Activated T-cell treated with anti-CD3 and anti-CD28 coated beads, Interleukin-2, amount 50 U/mL, for 72 hours (primary cell): ENCODE results near the gene SMYD3. TPM values are rescaled to one million over a fixed set of nuclear protein-coding genes. Genes with fewer than 3 reads are reported as not detected.

ENCODE experiments used
- ATAC-seq, 2 donors: fragments of 150-1000 bp; cut with Tn5 transposase; replicated peaks in 1 of 2; 2 replicates each; pipeline ENCODE4 v1.10.0; 2021; ENCODE audit warnings: moderate library complexity in 2 of 2, mild to moderate bottlenecking in 1 of 2
- DNase-seq, 2 donors: peaks; one replicate each; pipeline ENCODE4 v3.0.0; 2021 to 2022; ENCODE audit warnings: mixed read lengths in 1 of 2
- H3K27ac Mint-ChIP-seq: one replicate; pipeline ENCODE4 v1.8.0; 2022; ENCODE audit warnings: mild to moderate bottlenecking, moderate library complexity, mixed read lengths
- H3K27me3 Mint-ChIP-seq: one replicate; pipeline ENCODE4 v1.8.0; 2022; ENCODE audit warnings: low read depth, mixed read lengths
- H3K36me3 Mint-ChIP-seq, 2 donors: one replicate each; pipeline ENCODE4 v1.8.0; 2022; ENCODE audit warnings: mixed read lengths in 2 of 2, mild to moderate bottlenecking in 1 of 2; ENCODE audit not compliant: insufficient read depth in 2 of 2
- H3K4me1 Mint-ChIP-seq: one replicate; pipeline ENCODE4 v1.8.0; 2022; ENCODE audit warnings: low read depth, mixed read lengths
- H3K4me3 Mint-ChIP-seq, 2 donors: one replicate each; pipeline ENCODE4 v1.8.0; 2022; ENCODE audit warnings: mild to moderate bottlenecking in 2 of 2, mixed read lengths in 2 of 2, moderate library complexity in 2 of 2
- H3K9me3 Mint-ChIP-seq, 2 donors: one replicate each; pipeline ENCODE4 v1.8.0; 2022; ENCODE audit warnings: mixed read lengths in 2 of 2
- total RNA-seq, 2 donors: library from RNA; stranded (reverse); gene quantifications; one replicate each; pipeline ENCODE4 v1.2.3, GENCODE V29; 2022

The SMYD3 gene
- total RNA-seq, 2 donors from 2014 or later: 19.1 to 21.0 TPM

- Mint-ChIP-seq H3K4me1 (no peaks in the 10 kb centered on the region), H3K27me3 (no peaks in the 10 kb centered on the region), H3K9me3 (peaks cover 3 to 7% of the 10 kb centered on the region in 2 donors), H3K27ac (no peak overlapping the region), H3K36me3 (peaks cover 0 to 8% of the 10 kb centered on the region in 2 donors), H3K4me3 (no peak overlapping the region)
- ATAC-seq: no peak
- no peak for DNase-seq
Observed at GRCh38 chr1:246245541-246245940, 261.5 kb downstream of the SMYD3 start.

DNA sequence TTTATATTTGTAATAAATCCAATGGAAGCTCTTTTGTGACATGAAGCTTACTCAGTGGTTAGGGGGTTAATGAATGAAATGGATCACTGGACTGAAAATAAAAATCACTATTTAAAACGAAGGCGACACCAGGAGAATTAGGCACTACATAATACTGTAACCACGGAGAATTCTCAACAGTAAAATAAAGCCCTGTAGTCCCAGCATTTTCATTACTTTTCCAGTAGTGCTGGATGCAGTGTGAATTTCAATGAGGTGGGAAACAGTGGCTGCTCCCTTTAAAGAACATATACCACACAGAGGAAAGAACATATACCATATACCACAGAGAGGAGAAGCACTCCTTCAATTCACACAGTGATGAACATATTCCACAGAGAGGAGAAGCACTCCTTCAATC lies 275.0 kb downstream of the SMYD3 start:
- no peaks in the 10 kb centered on the region for H3K9me3 Mint-ChIP-seq
- ATAC-seq (no peak), DNase-seq (no peak)
- H3K4me3 Mint-ChIP-seq: no peak overlapping the region
- H3K36me3 Mint-ChIP-seq: peaks cover 0 to 1% of the 10 kb centered on the region in 2 donors
- no peaks in the 10 kb centered on the region for H3K4me1 Mint-ChIP-seq
- no peaks in the 10 kb centered on the region for H3K27me3 Mint-ChIP-seq
- H3K27ac Mint-ChIP-seq: no peak overlapping the region

DNA sequence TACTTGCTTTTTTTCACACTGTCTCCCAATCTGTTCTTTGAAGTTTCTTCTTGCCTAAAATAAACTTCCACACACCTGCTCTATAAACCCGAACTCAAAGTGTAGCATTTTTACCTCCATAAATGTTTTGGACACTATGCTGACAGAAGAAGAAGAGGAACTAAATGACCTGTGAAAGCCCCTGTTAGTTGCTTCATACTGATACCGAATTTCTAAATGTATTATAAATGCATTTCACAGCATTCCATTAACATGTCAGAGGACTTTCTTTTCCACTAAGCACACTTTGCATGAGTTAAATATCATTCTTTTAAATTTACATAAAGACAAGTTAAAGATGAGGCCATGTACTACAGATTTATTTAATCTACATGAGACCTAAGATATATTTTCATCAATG lies 281.0 kb downstream of the SMYD3 start:
- H3K9me3 Mint-ChIP-seq: no peaks in the 10 kb centered on the region
- no peaks in the 10 kb centered on the region for H3K27me3 Mint-ChIP-seq
- no peak for ATAC-seq
- DNase-seq: no peak
- H3K36me3 Mint-ChIP-seq: peaks cover 0 to 3% of the 10 kb centered on the region in 2 donors
- no peaks in the 10 kb centered on the region for H3K4me1 Mint-ChIP-seq
- H3K4me3 Mint-ChIP-seq: no peak overlapping the region
- no peak overlapping the region for H3K27ac Mint-ChIP-seq

DNA sequence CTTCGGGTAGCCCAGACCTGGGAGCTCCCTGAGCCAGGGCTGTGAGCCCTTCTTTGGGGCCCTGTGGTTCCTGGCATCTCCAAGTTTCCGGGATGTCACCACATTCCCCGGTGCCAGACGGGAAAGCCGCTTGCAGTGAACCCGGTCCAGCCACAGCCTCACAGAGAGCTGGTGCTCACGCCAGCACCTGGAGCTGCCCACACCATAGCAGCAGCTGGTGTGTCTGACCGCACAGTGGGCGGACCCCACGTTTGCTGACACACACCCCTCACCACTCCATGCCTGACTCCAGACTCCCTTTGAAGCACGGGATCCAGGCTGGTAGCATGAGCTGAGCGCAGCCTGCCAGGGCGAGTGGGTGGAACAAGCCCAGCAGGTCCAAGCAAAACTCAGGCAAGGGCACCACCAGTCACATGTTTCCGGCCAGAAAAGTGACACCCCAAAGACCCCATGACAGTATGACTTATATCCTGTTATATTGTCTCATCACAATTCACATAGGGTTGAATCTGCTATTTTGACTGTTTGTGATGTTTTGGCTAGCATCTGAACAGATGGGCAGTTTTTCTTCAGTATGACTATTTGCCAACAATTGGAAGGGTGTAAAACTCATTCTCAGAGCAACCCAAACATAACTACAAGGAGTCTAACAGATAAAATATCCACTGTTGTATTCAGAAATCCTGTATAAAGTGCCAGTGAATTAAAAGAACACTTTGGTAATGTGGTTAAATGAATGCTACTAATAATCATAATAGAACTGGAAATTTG lies 285.4 kb downstream of the SMYD3 start:
- DNase-seq: no peak

GRCh38 chr1:246220495-246221065 lies 286.5 kb downstream of the SMYD3 start:
- ATAC-seq (no peak), DNase-seq (no peak)
- Mint-ChIP-seq H3K9me3 (no peaks in the 10 kb centered on the region), H3K27ac (no peak overlapping the region), H3K4me3 (no peak overlapping the region), H3K4me1 (no peaks in the 10 kb centered on the region), H3K27me3 (no peaks in the 10 kb centered on the region), H3K36me3 (peaks cover 0 to 2% of the 10 kb centered on the region in 2 donors)

More for the DNA sequence above, 285.4 kb downstream of the SMYD3 start:
- ATAC-seq: no peak
- no peaks in the 10 kb centered on the region for H3K9me3 Mint-ChIP-seq
- H3K27ac Mint-ChIP-seq: no peak overlapping the region
- H3K4me3 Mint-ChIP-seq: no peak overlapping the region
- H3K36me3 Mint-ChIP-seq: peaks cover 0 to 2% of the 10 kb centered on the region in 2 donors
- H3K4me1 Mint-ChIP-seq: no peaks in the 10 kb centered on the region
- H3K27me3 Mint-ChIP-seq: no peaks in the 10 kb centered on the region

DNA sequence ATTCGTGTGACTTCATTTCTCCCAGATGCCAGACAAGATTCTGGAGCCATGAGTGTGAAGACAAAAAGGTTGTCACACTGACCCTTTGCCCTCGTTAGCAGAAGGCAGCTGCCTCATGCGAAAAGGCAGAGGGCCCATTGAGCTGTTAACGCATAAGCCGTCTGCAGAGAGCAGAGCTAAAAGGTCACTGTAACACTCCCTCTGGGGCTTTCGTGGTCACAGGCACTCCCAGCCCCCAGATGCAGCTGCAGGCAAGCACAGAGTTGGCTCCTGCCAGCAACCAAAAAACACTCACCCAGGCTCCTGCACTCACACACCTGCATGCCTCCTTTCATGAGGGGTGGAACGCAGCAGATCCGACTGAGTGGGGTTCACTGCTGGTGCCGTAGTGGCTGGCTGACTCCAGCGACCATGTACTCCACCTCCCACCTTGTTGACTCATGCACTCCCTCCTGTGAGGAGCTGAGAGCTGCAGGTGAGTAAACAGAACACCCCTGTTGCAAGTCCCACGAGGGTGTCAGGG lies 287.5 kb downstream of the SMYD3 start:
- ATAC-seq: no peak
- Mint-ChIP-seq H3K9me3 (no peaks in the 10 kb centered on the region), H3K27me3 (no peaks in the 10 kb centered on the region)

GRCh38 chr1:246218686-246219085 lies 288.4 kb downstream of the SMYD3 start:
- H3K9me3 Mint-ChIP-seq: no peaks in the 10 kb centered on the region
- peaks cover 0 to 4% of the 10 kb centered on the region in 2 donors for H3K36me3 Mint-ChIP-seq
- H3K4me1 Mint-ChIP-seq: no peaks in the 10 kb centered on the region

More for the DNA sequence above, 287.5 kb downstream of the SMYD3 start:
- Mint-ChIP-seq H3K4me3 (no peak overlapping the region), H3K36me3 (peaks cover 0 to 2% of the 10 kb centered on the region in 2 donors), H3K27ac (no peak overlapping the region), H3K4me1 (no peaks in the 10 kb centered on the region)
- DNase-seq: no peak

DNA sequence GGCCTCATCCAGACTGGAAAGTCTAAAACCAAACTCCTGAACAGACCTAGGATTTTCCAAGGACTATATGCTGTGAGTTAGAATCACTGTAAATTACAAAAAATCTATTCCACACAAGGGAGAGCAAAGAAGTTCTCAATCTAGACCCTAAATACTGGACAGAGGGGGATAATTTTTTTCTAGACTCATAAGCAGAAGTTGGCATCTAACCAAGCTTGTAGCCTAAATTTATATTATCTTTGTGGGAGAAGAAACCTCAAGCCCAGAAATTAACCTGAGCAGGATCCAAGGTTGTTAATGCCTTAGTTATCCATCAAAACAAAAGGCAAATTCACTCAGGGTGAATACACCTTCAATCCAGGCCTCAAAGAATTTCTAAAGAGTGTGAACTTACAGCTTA lies 290.2 kb downstream of the SMYD3 start:
- H3K4me1 Mint-ChIP-seq: no peaks in the 10 kb centered on the region
- DNase-seq (no peak), ATAC-seq (no peak)
- H3K27me3 Mint-ChIP-seq: no peaks in the 10 kb centered on the region
- H3K36me3 Mint-ChIP-seq: peaks cover 0 to 3% of the 10 kb centered on the region in 2 donors
- H3K9me3 Mint-ChIP-seq: no peaks in the 10 kb centered on the region
- H3K4me3 Mint-ChIP-seq: no peak overlapping the region
- H3K27ac Mint-ChIP-seq: no peak overlapping the region

More at GRCh38 chr1:246218686-246219085, 288.4 kb downstream of the SMYD3 start:
- H3K27me3 Mint-ChIP-seq: no peaks in the 10 kb centered on the region
- ATAC-seq (no peak), DNase-seq (no peak)
- no peak overlapping the region for H3K4me3 Mint-ChIP-seq
- no peak overlapping the region for H3K27ac Mint-ChIP-seq

DNA sequence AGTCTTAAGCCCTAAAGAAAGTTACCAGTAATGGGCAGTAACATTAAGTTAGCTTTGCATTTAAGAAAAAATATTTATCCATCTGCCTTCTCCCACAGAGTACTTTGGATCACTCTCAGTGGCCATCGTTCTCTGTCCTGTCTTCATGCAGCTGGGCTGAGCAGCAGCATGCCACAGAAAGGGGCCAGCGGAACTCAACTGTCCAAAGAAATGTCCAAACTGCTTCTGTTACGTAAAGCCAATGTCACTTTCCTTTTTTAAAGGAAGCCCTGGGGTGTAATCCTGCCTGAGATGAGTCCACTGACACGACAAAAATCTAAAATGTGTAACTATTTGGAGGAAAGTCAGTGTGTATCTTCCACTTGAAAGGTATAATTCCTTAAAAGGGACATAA lies 291.6 kb downstream of the SMYD3 start:
- ATAC-seq (no peak), DNase-seq (no peak)
- H3K36me3 Mint-ChIP-seq: peaks cover 0 to 2% of the 10 kb centered on the region in 2 donors
- H3K4me3 Mint-ChIP-seq: no peak overlapping the region
- no peaks in the 10 kb centered on the region for H3K4me1 Mint-ChIP-seq
- H3K9me3 Mint-ChIP-seq: no peaks in the 10 kb centered on the region
- H3K27me3 Mint-ChIP-seq: no peaks in the 10 kb centered on the region
- H3K27ac Mint-ChIP-seq: no peak overlapping the region

GRCh38 chr1:246214708-246215509 lies 292.2 kb downstream of the SMYD3 start:
- Mint-ChIP-seq H3K36me3 (peaks cover 0 to 2% of the 10 kb centered on the region in 2 donors), H3K4me3 (no peak overlapping the region), H3K4me1 (no peaks in the 10 kb centered on the region), H3K27ac (no peak overlapping the region), H3K27me3 (no peaks in the 10 kb centered on the region), H3K9me3 (no peaks in the 10 kb centered on the region)
- ATAC-seq (no peak), DNase-seq (no peak)

- no peak for DNase-seq
- no peak for ATAC-seq
- H3K27ac Mint-ChIP-seq: no peak overlapping the region
- no peaks in the 10 kb centered on the region for H3K27me3 Mint-ChIP-seq
- no peak overlapping the region for H3K4me3 Mint-ChIP-seq
- H3K9me3 Mint-ChIP-seq: no peaks in the 10 kb centered on the region
- no peaks in the 10 kb centered on the region for H3K4me1 Mint-ChIP-seq
- H3K36me3 Mint-ChIP-seq: peaks cover 0 to 2% of the 10 kb centered on the region in 2 donors
Observed at GRCh38 chr1:246213947-246214346, 293.1 kb downstream of the SMYD3 start.

GRCh38 chr1:246213502-246213901 lies 293.6 kb downstream of the SMYD3 start:
- no peak overlapping the region for H3K27ac Mint-ChIP-seq
- H3K27me3 Mint-ChIP-seq: no peaks in the 10 kb centered on the region
- no peaks in the 10 kb centered on the region for H3K9me3 Mint-ChIP-seq
- peaks cover 0 to 2% of the 10 kb centered on the region in 2 donors for H3K36me3 Mint-ChIP-seq
- H3K4me3 Mint-ChIP-seq: no peak overlapping the region
- no peak for DNase-seq
- no peak for ATAC-seq
- no peaks in the 10 kb centered on the region for H3K4me1 Mint-ChIP-seq

GRCh38 chr1:246213036-246213435 lies 294.0 kb downstream of the SMYD3 start:
- Mint-ChIP-seq H3K9me3 (no peaks in the 10 kb centered on the region), H3K4me3 (no peak overlapping the region), H3K4me1 (no peaks in the 10 kb centered on the region), H3K27me3 (no peaks in the 10 kb centered on the region), H3K36me3 (peaks cover 0 to 2% of the 10 kb centered on the region in 2 donors), H3K27ac (no peak overlapping the region)
- DNase-seq: no peak
- no peak for ATAC-seq
